ENCODE data around the gene GPR65.

The GPR65 gene, protein sequence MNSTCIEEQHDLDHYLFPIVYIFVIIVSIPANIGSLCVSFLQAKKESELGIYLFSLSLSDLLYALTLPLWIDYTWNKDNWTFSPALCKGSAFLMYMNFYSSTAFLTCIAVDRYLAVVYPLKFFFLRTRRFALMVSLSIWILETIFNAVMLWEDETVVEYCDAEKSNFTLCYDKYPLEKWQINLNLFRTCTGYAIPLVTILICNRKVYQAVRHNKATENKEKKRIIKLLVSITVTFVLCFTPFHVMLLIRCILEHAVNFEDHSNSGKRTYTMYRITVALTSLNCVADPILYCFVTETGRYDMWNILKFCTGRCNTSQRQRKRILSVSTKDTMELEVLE

DNA sequence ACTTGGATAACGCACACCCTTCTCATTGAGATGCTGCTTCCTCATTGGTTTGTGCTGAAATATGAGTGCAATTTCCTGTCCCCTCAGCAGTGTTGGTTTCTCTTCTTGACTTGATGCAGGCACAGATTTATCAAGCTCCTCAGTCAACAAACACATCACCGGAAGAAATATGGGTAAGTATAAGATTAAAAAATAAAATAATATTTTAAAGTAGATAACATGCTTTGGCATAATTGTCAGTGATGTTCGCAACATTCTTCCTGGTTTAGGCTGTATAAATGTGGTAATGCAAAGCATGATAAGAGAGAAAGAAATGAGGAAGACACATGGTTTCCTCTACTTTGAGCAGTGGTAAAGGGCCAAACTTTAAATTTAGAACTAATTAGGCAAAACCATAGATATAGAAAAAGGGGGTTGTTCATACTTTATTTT is at the start of gene GPR65:
Gene GPR65, plus strand, starts transcription at position 86 of the 432 bp plus-strand sequence. CDS start 5,713 bp downstream, outside the sequence.
- DNase-seq: peak; percentile 3

DNA sequence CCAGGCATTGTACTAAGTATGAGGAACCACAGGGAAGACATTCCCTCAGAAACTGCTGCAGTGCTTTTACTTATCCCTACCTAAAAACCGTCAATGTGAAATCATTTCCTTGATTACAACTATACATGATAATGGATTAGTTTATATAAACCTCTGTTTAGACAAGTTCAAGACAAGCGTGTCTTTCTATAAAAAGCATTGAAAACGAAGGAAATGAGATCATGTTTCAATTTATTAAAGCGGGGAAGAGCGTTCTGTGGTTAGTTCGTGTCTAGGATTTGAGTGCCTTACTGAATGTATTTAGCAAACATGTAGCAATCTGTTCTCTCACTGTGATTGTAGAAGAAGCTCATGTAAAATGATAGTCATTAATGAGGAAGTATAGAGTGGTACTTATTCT is 49.4 kb upstream of the GPR65 start:
- DNase-seq: no peak

- no peak for DNase-seq
Measured at GRCh38 chr14:87960013-87960787, 44.7 kb upstream of the GPR65 start.

DNA sequence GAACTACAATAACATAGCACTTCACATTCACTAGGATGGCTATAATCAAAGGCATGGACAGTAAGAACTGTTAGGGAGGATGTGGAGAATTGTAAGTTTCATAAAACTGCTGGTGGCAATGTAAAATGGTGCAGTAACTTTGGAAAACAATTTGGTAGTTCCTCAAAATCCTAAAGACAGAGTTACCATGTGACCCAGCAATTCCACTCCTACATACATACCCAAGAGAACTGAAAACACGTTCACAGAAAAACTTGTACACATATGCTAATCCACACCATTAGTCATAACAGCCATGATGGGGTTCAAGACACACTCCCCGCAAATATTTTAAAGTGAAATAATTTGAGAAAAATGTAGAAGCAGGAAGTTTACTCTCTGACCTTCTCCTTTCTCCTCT is 43.7 kb upstream of the GPR65 start:
- no peak for DNase-seq

GRCh38 chr14:87966816-87967215 is 38.1 kb upstream of the GPR65 start:
- peak; percentile 37 for DNase-seq

- no peak for DNase-seq
Measured at GRCh38 chr14:87967496-87967895, 37.4 kb upstream of the GPR65 start.

DNA sequence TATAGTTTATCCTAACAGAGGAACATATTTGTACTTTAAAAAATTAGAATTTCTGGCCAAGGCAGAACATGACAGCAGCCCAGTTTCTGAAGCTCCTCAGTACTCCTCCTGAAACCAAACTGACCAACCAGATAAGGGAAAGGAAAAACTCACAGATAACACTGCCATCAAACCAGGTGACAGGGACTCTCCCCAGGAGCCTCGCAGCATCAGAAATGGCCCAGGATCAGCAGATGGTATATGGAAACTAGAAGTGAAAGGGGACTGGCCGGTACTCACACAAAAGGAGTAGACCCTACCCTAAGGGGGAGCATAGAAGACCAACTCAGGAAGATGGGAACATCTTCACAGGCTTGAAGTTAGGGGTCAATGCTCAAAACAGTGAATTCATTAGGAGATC is 33.9 kb upstream of the GPR65 start:
- DNase-seq: no peak

DNA sequence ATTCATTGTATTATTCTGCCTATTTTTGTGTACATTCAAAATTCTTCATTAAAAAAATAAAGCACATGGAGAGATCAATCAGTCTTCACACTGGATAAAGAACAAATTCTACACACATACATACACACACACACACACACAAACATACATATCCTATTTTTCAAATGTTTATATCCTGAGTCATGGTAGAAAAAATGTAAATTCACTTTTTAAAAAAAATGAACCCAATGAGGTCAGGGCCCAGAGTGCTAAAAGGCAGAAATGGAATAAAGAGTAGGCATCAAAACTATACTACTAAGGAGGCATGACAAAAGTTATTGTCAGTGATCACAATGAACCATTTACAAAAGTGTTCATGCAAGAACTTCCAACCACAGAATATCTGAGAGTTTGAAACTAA is 29.3 kb upstream of the GPR65 start:
- DNase-seq: peak; percentile 19

- no peak for DNase-seq
Measured at GRCh38 chr14:87979689-87980088, 25.2 kb upstream of the GPR65 start.

DNA sequence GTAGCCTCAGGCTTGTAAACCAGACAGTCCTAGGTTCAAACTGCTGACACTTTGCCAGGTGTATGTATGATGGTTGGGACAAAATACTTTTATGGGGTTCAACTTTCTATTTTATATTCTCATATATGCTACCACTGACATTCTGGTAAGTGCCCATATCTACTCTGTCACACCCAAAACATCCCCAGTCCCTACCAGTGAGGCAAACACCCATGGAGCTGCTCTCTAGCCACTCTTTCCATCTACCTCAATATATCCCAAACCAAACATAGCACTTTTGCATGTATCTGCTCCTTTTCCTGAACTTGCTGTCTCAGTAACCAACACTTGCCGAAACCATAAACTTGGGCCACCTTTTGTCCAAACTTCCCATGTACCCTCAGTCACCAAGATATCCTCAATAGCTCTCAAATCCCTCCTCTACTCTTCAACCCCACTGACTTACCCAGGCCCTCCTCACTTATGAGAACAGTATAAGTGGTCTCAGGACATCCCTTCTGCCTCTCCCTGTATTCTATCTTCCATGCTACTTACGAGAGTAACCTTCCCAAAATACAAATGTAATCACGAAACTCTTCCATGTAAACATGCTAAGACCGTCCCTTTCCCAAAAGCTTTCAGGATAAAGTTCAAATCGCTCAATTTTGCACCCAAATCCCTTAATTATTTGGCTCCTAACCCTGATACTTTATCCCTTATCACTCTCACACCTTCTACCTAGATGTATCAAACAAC is 15.5 kb upstream of the GPR65 start:
- no peak for DNase-seq

DNA sequence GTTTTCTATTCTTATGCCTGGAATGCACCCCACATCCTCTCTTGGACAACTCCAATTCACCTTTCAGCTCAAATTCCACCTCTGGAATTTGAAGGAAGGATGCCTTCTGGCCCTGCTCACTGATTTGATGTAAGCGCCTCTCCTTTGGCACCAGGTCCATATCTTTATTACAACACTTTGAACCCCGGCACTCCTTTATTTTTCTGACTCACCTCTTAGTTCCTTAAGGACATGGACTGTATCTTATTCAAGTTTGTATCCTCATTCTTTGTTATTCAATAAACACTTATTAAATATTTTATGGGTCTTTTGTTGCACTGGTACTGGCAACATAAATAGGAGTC is 15.0 kb upstream of the GPR65 start:
- no peak for DNase-seq

- no peak for DNase-seq
Measured at GRCh38 chr14:87990682-87991081, 14.3 kb upstream of the GPR65 start.

DNA sequence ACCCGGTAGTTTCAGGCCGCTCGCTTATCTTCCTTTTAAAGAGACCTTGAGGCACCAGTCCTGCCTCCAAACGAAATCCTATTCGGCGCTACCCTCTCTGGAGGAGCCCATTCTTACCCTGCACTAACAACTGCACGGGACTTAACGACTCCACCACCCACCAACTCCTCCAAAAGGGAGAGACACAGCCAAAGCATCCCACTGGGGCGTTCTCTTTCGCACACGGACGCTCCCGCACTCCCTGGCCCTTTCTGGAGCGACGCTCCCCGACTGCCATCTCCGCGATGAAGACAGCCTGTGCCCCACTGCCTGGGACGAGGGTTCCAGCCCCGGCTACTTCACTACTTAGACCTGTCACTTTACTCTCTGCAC is 12.6 kb upstream of the GPR65 start:
- DNase-seq: no peak

DNA sequence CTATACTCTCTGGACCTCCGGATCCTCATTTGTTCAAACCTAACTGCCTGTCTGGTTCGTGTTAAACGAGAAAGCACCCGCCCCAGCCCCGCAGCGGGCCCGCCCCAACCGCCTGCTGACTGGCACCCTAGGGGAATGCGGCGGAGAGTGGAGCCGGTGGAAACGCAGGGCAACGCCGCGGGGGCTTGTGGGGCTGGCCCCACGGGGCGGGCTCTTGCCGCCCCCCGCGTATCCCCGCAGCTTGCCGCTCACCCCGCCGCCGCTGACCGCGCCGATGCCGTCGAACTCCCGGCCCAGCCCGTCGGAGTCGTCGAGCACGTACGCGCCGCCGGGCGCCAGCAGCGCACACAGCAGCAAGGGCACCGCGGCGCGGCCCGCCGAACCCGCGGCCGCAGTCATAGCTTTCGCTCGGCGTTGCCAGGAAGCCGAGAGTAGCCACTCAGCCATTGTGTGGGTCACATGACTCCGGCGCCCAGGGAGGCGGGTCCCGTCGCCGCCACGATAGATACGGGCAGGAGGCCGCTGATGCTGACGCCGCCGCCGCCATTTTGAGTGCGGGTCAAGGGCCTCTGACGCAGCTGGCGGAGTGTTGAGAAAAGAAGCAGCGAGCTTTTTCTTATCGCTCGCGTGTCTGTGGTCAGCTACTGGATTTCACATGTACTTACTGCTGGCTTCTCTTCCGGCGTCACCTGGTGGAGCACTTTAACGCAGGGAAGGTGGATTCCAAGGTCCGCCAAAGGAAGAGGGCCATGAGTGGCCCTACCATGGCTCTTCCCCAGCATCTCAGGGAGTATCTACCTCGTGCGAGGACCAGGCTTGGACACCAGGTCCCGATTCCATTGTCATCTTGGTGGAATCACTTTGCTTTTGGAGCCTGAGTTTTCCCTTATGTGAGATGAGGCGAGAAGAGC is 12.0 kb upstream of the GPR65 start, which contains the start of gene GALC:
Gene GALC, minus strand, starts transcription at position 465 of the 911 bp plus-strand sequence. Its CDS starts 18 bp downstream, at position 447.
- DNase-seq: peak; percentile 91

GRCh38 chr14:87994974-87995373 is 10.0 kb upstream of the GPR65 start:
- no peak for DNase-seq

GRCh38 chr14:87995500-87996290 is 9.2 kb upstream of the GPR65 start:
- DNase-seq: no peak

DNA sequence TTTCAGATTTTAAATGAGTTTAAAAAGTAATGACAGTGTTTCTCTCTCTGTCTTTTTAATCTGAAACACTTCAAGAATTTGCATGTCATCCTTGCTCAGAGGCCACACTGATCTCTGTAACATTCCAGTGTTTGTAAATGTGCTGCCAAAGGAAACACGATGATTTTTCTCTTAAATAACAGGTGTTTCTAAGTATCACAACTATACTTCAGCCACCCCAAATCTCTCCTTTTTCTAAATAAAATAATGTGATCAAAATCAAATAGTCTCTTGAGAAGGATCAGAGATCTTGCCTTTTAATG is 8.7 kb upstream of the GPR65 start:
- no peak for DNase-seq

GRCh38 chr14:87998482-87998881 is 6.5 kb upstream of the GPR65 start:
- DNase-seq: no peak

GRCh38 chr14:87999277-87999676 is 5.7 kb upstream of the GPR65 start:
- DNase-seq: no peak

DNA sequence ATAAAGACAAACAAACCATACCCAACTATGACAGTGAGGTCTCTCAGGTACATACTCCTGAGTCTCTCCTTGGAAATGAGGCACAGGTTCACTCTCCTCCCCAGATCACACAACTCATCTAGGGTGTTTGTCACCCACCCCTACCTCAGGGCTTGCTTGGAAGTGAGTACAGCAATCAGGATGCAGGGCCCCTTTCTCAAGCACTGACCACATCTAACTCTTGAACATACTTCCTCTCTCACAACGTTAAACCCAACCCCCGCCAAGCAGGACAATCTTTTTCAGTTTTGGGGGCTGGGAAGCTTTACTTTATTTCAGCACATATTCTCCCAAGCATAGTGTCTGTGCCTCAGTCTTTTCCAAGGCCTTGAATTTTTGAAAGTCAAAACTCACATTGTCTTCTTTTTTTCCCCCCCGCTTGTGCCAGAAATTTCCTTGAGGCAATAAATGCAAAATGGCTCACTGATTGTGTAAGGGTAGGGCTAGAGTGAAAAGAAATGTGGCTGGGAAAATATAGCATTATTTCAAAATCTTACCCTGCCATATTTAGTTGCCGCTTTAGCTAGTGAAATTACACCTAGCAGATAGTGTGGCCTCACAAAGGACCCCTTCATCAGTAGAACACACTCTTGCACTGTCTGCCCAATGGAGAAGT is 2.4 kb upstream of the GPR65 start:
- DNase-seq: no peak

DNA sequence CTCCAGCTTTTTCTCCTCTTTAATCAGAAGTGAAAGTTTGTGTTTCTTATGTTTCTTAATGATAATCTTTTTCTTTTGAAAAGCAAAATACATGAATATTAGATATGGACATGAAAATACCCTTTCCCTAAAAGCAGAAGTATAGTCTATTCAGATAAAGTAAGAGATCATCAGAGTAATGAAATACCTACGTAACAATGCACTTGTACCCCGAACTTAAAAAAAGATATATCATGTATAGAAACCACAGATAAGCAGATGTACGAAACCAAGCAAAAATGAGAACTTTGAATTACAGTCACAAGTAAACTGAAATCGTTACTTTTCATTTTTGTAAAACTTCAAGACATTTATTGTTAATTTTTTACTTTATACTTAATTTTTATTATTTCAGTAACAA is 1.5 kb upstream of the GPR65 start:
- no peak for DNase-seq

Data from EL (cell line).